H1 (cell line): Measurements from ENCODE around the gene SYNDIG1. TPM values are rescaled to one million over a fixed set of nuclear protein-coding genes. Genes with fewer than 3 reads are reported as not detected.

Source experiments
- ATF2 ChIP-seq: IDR thresholded peaks from 2 replicates; pipeline ENCODE4 v1.6.1; 2012; ENCODE audit warnings: low read length, inconsistent platforms
- CBX5 ChIP-seq: fragments of 300-800, 300-1000 bp; sonication (generic); IDR thresholded peaks from 2 replicates; pipeline ENCODE4 v1.7.1; 2016; ENCODE audit warnings: antibody characterized with exemption, low read length, low read depth
- FOSL1 ChIP-seq: IDR thresholded peaks from 2 replicates; pipeline ENCODE4 v1.6.1; 2011; ENCODE audit warnings: mild to moderate bottlenecking, low read depth, low read length, moderate library complexity; ENCODE audit not compliant: insufficient read depth
- KDM1A ChIP-seq: fragments of 200-600, 300-600 bp; sonication (generic); IDR thresholded peaks from 2 replicates; pipeline ENCODE4 v1.7.1; 2016; ENCODE audit warnings: mild to moderate bottlenecking, low read length, borderline replicate concordance
- RXRA ChIP-seq: IDR thresholded peaks from 2 replicates; pipeline ENCODE4 v1.6.1; 2011; ENCODE audit warnings: low read depth, mild to moderate bottlenecking, low read length, moderate library complexity; ENCODE audit not compliant: insufficient read depth
- SUZ12 ChIP-seq: fragments of 200-600 bp; sonication (generic); IDR thresholded peaks from 2 replicates; pipeline ENCODE4 v1.6.1; 2012; ENCODE audit warnings: mild to moderate bottlenecking, inconsistent platforms, low read length, moderate library complexity, mixed read lengths
- TEAD4 ChIP-seq: IDR thresholded peaks from 2 replicates; pipeline ENCODE4 v1.6.1; 2012; ENCODE audit warnings: low read depth, low read length, inconsistent platforms, mixed read lengths
- ZNF274 ChIP-seq: IDR thresholded peaks from 2 replicates; pipeline ENCODE4 v1.7.0; 2012; ENCODE audit warnings: low read length, borderline replicate concordance; ENCODE audit errors: extremely low read depth
- polyA plus RNA-seq, 7 experiments: library from polyadenylated mRNA; depleted of rRNA in 3 of 7; stranded (reverse) in 5 of 7; unstranded in 2 of 7; fragments of >200 nt in 5 of 7; fragments of 200-250 nt in 2 of 7; gene quantifications; 1 replicate in 5 of 7; 2 replicates in 1 of 7; 4 replicates in 1 of 7; pipeline versions ENCODE4 v1.2.1 to v1.2.3, GENCODE V29; 2011 to 2013; ENCODE audit warnings: missing spikeins in 2 of 7, mixed read lengths in 2 of 7
- total RNA-seq: library from RNA; stranded (reverse); fragmentation: NEBNext Ultra II Directional; extraction: Animal tissue kit (Norgen Biotek cat#: 25700); gene quantifications from 2 replicates; pipeline ENCODE4 v1.2.1, GENCODE V29; 2021
- TF ChIP-seq, protein P1 (sequence below): IDR thresholded peaks from 2 replicates; pipeline ENCODE4 v1.6.1; 2011; ENCODE audit warnings: low read depth, mild to moderate bottlenecking, low read length; ENCODE audit not compliant: insufficient read depth

The SYNDIG1 gene
- total and polyA plus RNA-seq, 2 of the 8 experiments (the other 6 are each of a cell fraction or from before 2014, with no cell fraction given): 6.5 to 7.8 TPM

- TF ChIP-seq ATF2 (no peak), SUZ12 (no peak), TEAD4 (no peak), ZNF274 (no peak), KDM1A (no peak), RXRA (no peak), CBX5 (no peak), FOSL1 (no peak)
- TF ChIP-seq, protein P1, sequence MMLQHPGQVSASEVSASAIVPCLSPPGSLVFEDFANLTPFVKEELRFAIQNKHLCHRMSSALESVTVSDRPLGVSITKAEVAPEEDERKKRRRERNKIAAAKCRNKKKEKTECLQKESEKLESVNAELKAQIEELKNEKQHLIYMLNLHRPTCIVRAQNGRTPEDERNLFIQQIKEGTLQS: no peak
These were observed 185.0 kb downstream of the SYNDIG1 start (continued) for GRCh38 chr20:24654425-24654824.
